OCI-LY7 (cell line): ENCODE data around the gene PLCB1. TPM values are rescaled to one million over a fixed set of nuclear protein-coding genes. Genes with fewer than 3 reads are reported as not detected.

Experiments
- BruUV-seq: library from RNA; stranded (reverse); fragments of 400-500 nt; replicated peaks from 2 replicates; lab custom pipeline; 2021; lab: Mats Ljungman, UMichigan
- CTCF ChIA-PET: fragments of 300-600 bp; sonication (Branson Sonifier 250); formaldehyde crosslinking; loops from one replicate; lab custom pipeline; 2022; ENCODE audit warnings: antibody characterized with exemption; ENCODE audit not compliant: unreplicated experiment; lab: Charles Lee
- POLR2A ChIA-PET: fragments of 300-600 bp; sonication (Branson Sonifier 250); formaldehyde crosslinking; loops from one replicate; lab custom pipeline; 2022; ENCODE audit warnings: antibody characterized with exemption; lab: Charles Lee
- DNase-seq: peaks from one replicate; pipeline ENCODE4 v3.0.0-alpha.2; 2015; ENCODE audit warnings: low spot score
- H2AFZ ChIP-seq: fragments of 200-600 bp; sonication (generic), shearing (Covaris generic); 2 replicates; pipeline ENCODE4 v1.6.1; 2014; ENCODE audit warnings: mild to moderate bottlenecking, antibody characterized with exemption, low read length, moderate library complexity
- H3K27ac ChIP-seq: fragments of 200-600 bp; sonication (generic); 2 replicates; pipeline ENCODE4 v1.5.1; 2014; ENCODE audit warnings: mixed run types, low read depth, mild to moderate bottlenecking, moderate library complexity, low read length, inconsistent platforms; ENCODE audit not compliant: poor library complexity, severe bottlenecking
- H3K36me3 ChIP-seq: fragments of 200-600 bp; sonication (generic); 2 replicates; pipeline ENCODE4 v1.6.1; 2014; ENCODE audit warnings: mild to moderate bottlenecking, antibody characterized with exemption, low read length, moderate library complexity, mixed read lengths; ENCODE audit not compliant: insufficient read depth
- H3K4me1 ChIP-seq: fragments of 200-600 bp; sonication (generic); 2 replicates; pipeline ENCODE4 v1.5.1; 2014; ENCODE audit warnings: mild to moderate bottlenecking, low read length; ENCODE audit not compliant: insufficient read depth, poor library complexity, severe bottlenecking
- H3K4me2 ChIP-seq: fragments of 200-600 bp; sonication (generic); 2 replicates; pipeline ENCODE4 v1.6.1; 2014; ENCODE audit warnings: mild to moderate bottlenecking, low read length
- H3K4me3 ChIP-seq: fragments of 200-600 bp; sonication (generic); 2 replicates; pipeline ENCODE4 v1.5.1; 2014; ENCODE audit warnings: mild to moderate bottlenecking, low read depth, low read length; ENCODE audit not compliant: poor library complexity, severe bottlenecking
- H3K79me2 ChIP-seq: fragments of 200-600 bp; sonication (generic); 2 replicates; pipeline ENCODE4 v1.6.1; 2016; ENCODE audit warnings: low read depth, mild to moderate bottlenecking, low read length, moderate library complexity, mixed read lengths; ENCODE audit not compliant: insufficient read depth
- H3K9me2 ChIP-seq: fragments of 200-600 bp; sonication (generic); 2 replicates; pipeline ENCODE4 v1.6.1; 2016; ENCODE audit warnings: mild to moderate bottlenecking, low read length, mixed read lengths; ENCODE audit not compliant: insufficient read depth
- H3K9me3 ChIP-seq: fragments of 200-600 bp; sonication (generic); 2 replicates; pipeline ENCODE4 v1.6.1; 2014; ENCODE audit warnings: mild to moderate bottlenecking, mixed run types, low read length, mixed read lengths
- H4K20me1 ChIP-seq: fragments of 200-600 bp; sonication (generic); 2 replicates; pipeline ENCODE4 v1.6.1; 2014; ENCODE audit warnings: mild to moderate bottlenecking, antibody characterized with exemption, low read length, moderate library complexity, mixed read lengths; ENCODE audit not compliant: insufficient read depth
- CTCF ChIP-seq: fragments of 200-600 bp; sonication (generic); conservative IDR thresholded peaks from 2 replicates; pipeline ENCODE4 v1.5.1; 2014; ENCODE audit warnings: mild to moderate bottlenecking, antibody characterized with exemption, low read length, moderate library complexity, mixed read lengths
- EZH2phosphoT487 ChIP-seq: fragments of 200-600 bp; sonication (generic); IDR thresholded peaks from 2 replicates; pipeline ENCODE4 v1.6.1; 2018; ENCODE audit warnings: low read depth, borderline replicate concordance, mild to moderate bottlenecking, mixed run types, antibody characterized with exemption, low read length, moderate library complexity, mixed read lengths
- intact Hi-C: fragments of 100-400 bp; cut with micrococcal nuclease; formaldehyde crosslinking; loops from one replicate; pipeline ENCODE4 v1.10.0; 2022; ENCODE audit not compliant: unreplicated experiment
- total RNA-seq, 2 experiments: library from RNA; depleted of rRNA in 1 of 2; stranded (reverse); fragments of >200 nt in 1 of 2; shearing (Covaris generic) in 1 of 2; gene quantifications; 2 replicates each; pipeline ENCODE4 v1.2.3, GENCODE V29; 2014 to 2022

Gene PLCB1
- total RNA-seq, 2 experiments from 2014 or later = 14.6 to 30.5 TPM

- 0 out of 2 replicates have a peak, but pooled peaks cover 4% of the 10 kb centered on the region for H3K9me3 ChIP-seq
- H3K4me3 ChIP-seq = no peak overlapping the region
- no TSS peak for BruUV-seq
- H3K9me2 ChIP-seq = no peaks in the 10 kb centered on the region
- TF ChIP-seq CTCF (no peak), EZH2phosphoT487 (no peak)
- no peak for DNase-seq
- POLR2A ChIA-PET = interaction anchor here (1.3 kb wide), 1 partner anchor 21 kb away, joined by 3 read pairs; no protein-coding TSS in a partner anchor
- H4K20me1 ChIP-seq = no peaks in the 10 kb centered on the region
- H3K4me1 ChIP-seq = peaks cover 9% of the 10 kb centered on the region
- no peak overlapping the region for H3K4me2 ChIP-seq
- no peaks in the 10 kb centered on the region for H3K79me2 ChIP-seq
- CTCF ChIA-PET = no interaction called here
- H3K27ac ChIP-seq = no peak overlapping the region
- H3K36me3 ChIP-seq = no peaks in the 10 kb centered on the region
- intact Hi-C loops = loop anchor here (5.0 kb wide), 1 partner anchor 203 kb away; no protein-coding TSS in a partner anchor
- no peak overlapping the region for H2AFZ ChIP-seq
Measured at GRCh38 chr20:8250539-8251200, 118.6 kb downstream of the PLCB1 start.

- POLR2A ChIA-PET = interaction anchor here (0.6 to 1.9 kb wide), 3 partner anchors 13 to 168 kb away, joined by 3 to 5 read pairs (median 3); no protein-coding TSS in a partner anchor
- H3K9me2 ChIP-seq = no peaks in the 10 kb centered on the region
- no peak overlapping the region for H2AFZ ChIP-seq
- H4K20me1 ChIP-seq = no peaks in the 10 kb centered on the region
- DNase-seq = no peak
- peaks cover 10% of the 10 kb centered on the region for H3K4me1 ChIP-seq
- H3K79me2 ChIP-seq = no peaks in the 10 kb centered on the region
- H3K9me3 ChIP-seq = no peaks in the 10 kb centered on the region
- TF ChIP-seq EZH2phosphoT487 (no peak), CTCF (no peak)
- CTCF ChIA-PET = no interaction called here
- H3K27ac ChIP-seq = no peak overlapping the region
- H3K4me2 ChIP-seq = no peak overlapping the region
- BruUV-seq = no TSS peak
- H3K4me3 ChIP-seq = no peak overlapping the region
- intact Hi-C loops = loop anchor here (5.0 kb wide), 1 partner anchor 204 kb away; no protein-coding TSS in a partner anchor
- no peaks in the 10 kb centered on the region for H3K36me3 ChIP-seq
Measured at GRCh38 chr20:8251201-8251575, 119.1 kb downstream of the PLCB1 start.
